ENCODE measurements around the gene NECAB2. TPM values are rescaled to one million over a fixed set of nuclear protein-coding genes. Genes with fewer than 3 reads are reported as not detected.

Gene NECAB2
- total RNA-seq, 4 donors from 2014 or later: 0.90 TPM; not detected in 3

DNA sequence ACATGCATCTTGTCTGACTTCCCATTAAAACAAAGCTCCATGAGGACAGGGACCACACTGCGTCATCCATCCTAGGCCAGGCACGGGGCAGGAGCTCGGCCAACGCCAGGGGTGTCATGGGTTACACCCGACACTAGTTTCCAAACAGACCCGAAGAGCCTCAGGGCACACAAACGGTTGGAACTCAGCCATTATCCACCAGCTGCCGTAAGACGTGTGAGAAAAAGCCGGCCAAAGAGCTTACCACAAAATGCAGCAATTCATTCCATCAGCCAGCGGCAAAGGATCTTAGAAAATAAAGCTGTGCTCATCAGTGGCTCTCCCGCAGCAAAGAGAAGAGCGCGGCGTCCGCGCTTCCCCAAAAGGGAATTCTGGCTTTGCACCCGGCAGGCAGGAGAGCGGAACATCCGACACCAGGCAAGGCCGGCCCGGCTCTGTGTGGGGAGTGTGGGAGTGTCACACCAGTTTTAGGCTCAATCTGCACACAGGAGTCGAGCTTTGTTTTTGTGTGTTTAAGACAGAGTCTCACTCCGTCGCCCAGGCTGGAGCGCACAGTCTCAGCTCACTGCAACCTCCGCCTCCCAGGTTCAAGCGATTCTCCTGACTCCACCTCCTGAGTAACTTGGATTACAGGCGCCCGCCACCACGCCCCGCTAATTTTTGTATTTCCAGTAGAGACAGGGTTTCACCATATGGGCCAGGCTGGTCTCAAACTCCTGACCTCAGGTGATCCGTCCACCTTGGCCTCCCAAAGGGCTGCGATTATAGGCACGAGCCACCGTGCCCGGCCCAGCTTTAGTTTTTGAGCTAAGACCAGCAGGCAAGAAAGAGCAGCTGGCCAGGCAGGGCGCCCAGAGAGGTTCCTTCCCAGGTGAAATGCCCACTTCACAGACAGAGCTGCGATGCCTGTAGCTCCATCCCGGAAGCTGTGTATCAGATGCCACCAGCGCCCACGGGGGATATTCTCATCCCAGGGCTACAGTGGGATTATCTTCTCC lies 73.1 kb downstream of the NECAB2 start:
- 61 to 67% methylated on average over 41 to 42 of the region's 42 CpGs for WGBS, 2 donors
- no peaks in the 10 kb centered on the region for H3K36me3 ChIP-seq
- H3K4me3 ChIP-seq: no peak overlapping the region
- peak in 1 of 2 donors; percentile 23 for DNase-seq (ENCODE audit: low spot score in 2 of 2)
- TF ChIP-seq POLR2A (IDR thresholded peaks at IDR 0.05) (no peak), EP300 (IDR thresholded peaks at IDR 0.05) (peak in 1 of 2 donors; percentile 10), CTCF (IDR thresholded peaks at IDR 0.05) (no peak)
- H3K9me3 ChIP-seq: peaks cover 0 to 10% (median 0%) of the 10 kb centered on the region in 4 donors
- H3K4me1 ChIP-seq: peaks cover 0 to 7% (median 0%) of the 10 kb centered on the region in 4 donors
- peaks cover 0 to 19% of the 10 kb centered on the region in 2 donors for H3K27me3 ChIP-seq
- H3K27ac ChIP-seq: no peak overlapping the region

DNA sequence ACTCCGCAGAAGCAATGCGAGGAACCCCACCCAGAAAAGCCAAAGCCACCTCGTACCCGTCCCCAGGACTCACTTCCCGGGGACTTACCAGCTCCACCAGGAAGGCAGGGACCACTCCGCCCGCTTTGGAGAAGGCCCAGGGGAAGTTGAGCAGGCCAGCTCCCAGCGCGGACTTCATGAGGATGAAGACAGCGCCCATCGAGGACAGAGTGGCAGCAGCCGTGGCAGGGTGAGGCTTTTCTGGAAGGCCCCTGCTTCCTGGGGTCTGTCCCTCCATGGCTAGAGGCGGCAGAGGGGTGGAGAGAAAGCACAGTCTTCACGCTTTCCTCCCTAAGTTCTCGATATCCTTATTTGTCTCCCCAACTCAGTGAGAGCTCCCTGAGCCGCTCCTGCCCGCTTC lies 73.8 kb downstream of the NECAB2 start:
- Histone ChIP-seq H3K4me1 (peaks cover 0 to 7% (median 0%) of the 10 kb centered on the region in 4 donors), H3K36me3 (peaks cover 0 to 3% (median 0%) of the 10 kb centered on the region in 3 donors), H3K27me3 (peaks cover 0 to 19% of the 10 kb centered on the region in 2 donors), H3K9me3 (peaks cover 0 to 3% (median 0%) of the 10 kb centered on the region in 4 donors), H3K27ac (no peak overlapping the region), H3K4me3 (no peak overlapping the region)
- no peak for DNase-seq (ENCODE audit: low spot score in 2 of 2)
- 85 to 91% methylated on average over 16 to 17 of the region's 17 CpGs for WGBS, 2 donors
- no peak for TF ChIP-seq EP300 (IDR thresholded peaks at IDR 0.05)
- TF ChIP-seq POLR2A (IDR thresholded peaks at IDR 0.05): no peak
- no peak for TF ChIP-seq CTCF (IDR thresholded peaks at IDR 0.05)

- DNase-seq (ENCODE audit: low spot score in 2 of 2): no peak
- Histone ChIP-seq H3K4me3 (no peak within 1 kb of the TSS), H3K27me3 (peaks cover 0 to 19% of the 10 kb centered on the region in 2 donors), H3K4me1 (peaks cover 0 to 7% (median 0%) of the 10 kb centered on the region in 4 donors), H3K27ac (no peak within 1 kb of the TSS), H3K36me3 (peaks cover 0 to 8% (median 0%) of the 10 kb centered on the region in 3 donors), H3K9me3 (no peaks in the 10 kb centered on the region)
- no peak for TF ChIP-seq POLR2A (IDR thresholded peaks at IDR 0.05)
- no peak for TF ChIP-seq CTCF (IDR thresholded peaks at IDR 0.05)
- TF ChIP-seq EP300 (IDR thresholded peaks at IDR 0.05): no peak
- WGBS, 2 donors: 73 to 77% methylated on average over 6 to 9 of the region's 9 CpGs
Observed at GRCh38 chr16:84042308-84042878, 74.3 kb downstream of the NECAB2 start, which contains the start of gene SLC38A8. Gene SLC38A8 (minus strand): TSS chr16:84042795. CDS start chr16:84042157, 638 bp downstream.

DNA sequence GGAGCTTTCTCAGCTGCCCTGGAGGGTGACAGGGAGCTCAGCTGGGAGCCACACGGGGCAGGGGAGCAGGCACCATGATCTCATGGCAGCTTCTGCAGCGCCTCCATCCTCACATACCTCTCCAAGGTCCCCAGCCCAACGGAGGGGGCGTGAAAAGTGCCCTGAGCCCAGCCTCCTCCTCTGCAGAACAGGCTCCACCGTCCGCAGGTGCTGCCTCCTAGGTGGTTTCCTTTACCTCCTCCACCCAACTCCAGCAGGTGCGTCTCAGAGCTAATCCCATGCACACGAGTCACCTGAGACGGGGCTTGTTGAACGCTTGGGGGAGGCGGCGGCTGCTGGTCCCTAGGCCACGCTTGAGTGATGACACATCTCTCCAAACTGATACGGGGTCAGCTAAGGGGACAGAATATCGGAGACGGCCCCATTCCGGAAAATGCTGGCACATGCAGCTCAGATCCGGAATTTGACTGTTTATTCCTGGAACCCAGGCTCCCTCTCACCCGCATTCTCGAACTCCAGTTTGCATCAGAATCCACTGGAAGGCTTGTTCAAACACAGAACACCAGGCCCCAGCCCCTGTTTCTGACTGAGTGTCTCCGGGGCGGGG lies 74.9 kb downstream of the NECAB2 start:
- Histone ChIP-seq H3K27ac (no peak overlapping the region), H3K9me3 (no peaks in the 10 kb centered on the region), H3K4me1 (peaks cover 0 to 7% (median 0%) of the 10 kb centered on the region in 4 donors), H3K27me3 (peaks cover 0 to 19% of the 10 kb centered on the region in 2 donors), H3K4me3 (no peak overlapping the region), H3K36me3 (peaks cover 0 to 14% (median 0%) of the 10 kb centered on the region in 3 donors)
- no peak for DNase-seq (ENCODE audit: low spot score in 2 of 2)
- WGBS, 2 donors: 70 to 74% methylated on average over 22 of the region's 22 CpGs
- TF ChIP-seq EP300 (IDR thresholded peaks at IDR 0.05) (no peak), POLR2A (IDR thresholded peaks at IDR 0.05) (no peak), CTCF (IDR thresholded peaks at IDR 0.05) (no peak)

Measured in tibial nerve (tissue), 4 donors.